Measurements from ENCODE around the gene DRD2. TPM values are rescaled to one million over a fixed set of nuclear protein-coding genes. Genes with fewer than 3 reads are reported as not detected.

The DRD2 gene
- total RNA-seq, 1 donor, result 0.10 TPM

DNA sequence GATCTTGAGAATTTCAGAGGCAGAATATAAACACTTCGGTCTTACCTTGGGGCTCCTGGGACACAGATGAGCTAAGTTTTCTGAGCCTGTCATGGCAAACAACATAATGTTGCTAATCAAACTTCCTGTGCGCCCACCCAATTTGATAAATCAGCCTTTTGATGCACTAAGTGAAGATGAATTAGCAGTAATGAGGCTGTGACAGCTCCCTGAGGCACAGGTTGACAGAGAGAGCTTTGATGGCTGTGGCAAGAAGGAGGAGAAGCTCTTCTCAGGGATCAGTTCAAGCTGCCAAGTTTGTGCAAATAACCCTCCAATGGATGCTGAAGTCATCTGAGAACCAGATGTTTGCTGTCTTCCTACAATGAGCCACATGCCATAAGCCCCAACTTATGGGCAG, 34.4 kb downstream of the DRD2 start:
- no peaks in the 10 kb centered on the region for H3K4me1 ChIP-seq (ENCODE audit: insufficient read depth, low read length)
- H3K27me3 ChIP-seq (ENCODE audit: insufficient read depth, low read length), result no peaks in the 10 kb centered on the region
- H3K9me3 ChIP-seq (ENCODE audit: low read depth, low read length), result no peaks in the 10 kb centered on the region
- no peak overlapping the region for H3K4me3 ChIP-seq (ENCODE audit: low read length)

DNA sequence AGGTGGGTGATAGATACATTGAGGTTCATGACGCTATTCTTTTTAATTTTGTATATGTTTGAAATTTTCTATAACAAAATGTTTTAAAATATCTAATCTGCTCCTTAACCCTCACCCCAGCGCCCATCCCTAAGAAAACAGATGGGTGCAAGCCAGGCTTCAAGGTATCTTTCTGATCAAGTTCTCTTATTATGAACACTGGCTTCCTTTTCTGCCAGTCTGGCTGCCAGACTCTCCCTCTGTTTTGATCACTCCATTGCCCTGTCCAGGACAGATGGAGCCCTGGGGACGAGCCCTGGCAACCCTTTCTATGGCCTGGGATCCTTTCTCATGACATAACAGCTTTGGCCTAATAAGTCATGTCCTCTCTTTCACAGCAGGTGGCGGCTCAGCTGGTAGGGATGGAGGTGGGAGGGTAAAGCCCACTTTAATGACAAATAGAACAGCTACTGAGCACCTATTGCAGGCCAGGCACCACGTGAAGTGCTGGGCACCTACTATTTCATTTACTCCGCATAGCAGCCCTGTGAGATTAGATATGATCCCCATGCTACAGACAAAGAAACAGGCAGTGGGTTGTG, 38.4 kb downstream of the DRD2 start:
- no peaks in the 10 kb centered on the region for H3K4me1 ChIP-seq (ENCODE audit: insufficient read depth, low read length)
- no peaks in the 10 kb centered on the region for H3K27me3 ChIP-seq (ENCODE audit: insufficient read depth, low read length)
- H3K9me3 ChIP-seq (ENCODE audit: low read depth, low read length), result no peaks in the 10 kb centered on the region
- no peak overlapping the region for H3K4me3 ChIP-seq (ENCODE audit: low read length)

DNA sequence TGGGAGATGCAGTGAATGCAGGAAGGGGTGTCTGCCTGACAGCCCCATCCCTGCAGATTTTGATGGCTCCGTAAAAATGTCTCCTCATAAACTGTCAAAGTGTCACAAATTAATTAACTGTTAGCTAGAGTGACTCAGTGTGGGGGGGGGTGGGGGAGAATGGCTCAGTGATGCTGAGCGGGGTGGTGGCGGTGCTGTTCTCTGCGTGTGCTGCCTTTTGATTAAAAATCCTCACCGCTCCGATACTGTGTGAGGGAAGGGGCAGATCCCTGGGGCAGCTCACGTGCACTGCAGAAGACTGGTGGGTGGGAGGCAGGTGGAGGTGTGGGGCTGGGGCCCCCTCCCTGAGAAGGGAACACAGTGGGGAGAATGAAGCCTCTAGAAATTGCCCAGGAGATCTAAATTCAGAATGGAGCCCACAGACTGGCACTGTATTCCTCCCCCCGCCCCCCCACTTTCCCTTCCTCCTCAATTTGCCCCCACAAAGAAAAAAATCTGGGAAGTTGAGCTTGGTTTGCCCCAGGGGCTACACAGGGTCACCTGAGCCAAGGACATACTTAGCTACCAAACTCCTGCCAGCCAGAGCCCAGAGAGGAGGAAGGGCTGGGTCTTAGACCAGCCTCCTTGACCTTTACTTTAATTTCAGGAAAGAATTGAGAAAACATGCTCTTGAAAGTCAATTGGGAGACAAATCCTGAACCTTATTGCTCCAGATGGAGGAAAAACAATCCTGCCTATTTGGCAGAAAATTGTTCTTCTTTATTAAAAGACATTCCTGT, 39.8 kb downstream of the DRD2 start:
- no peaks in the 10 kb centered on the region for H3K9me3 ChIP-seq (ENCODE audit: low read depth, low read length)
- no peak overlapping the region for H3K4me3 ChIP-seq (ENCODE audit: low read length)
- no peaks in the 10 kb centered on the region for H3K27me3 ChIP-seq (ENCODE audit: insufficient read depth, low read length)
- H3K4me1 ChIP-seq (ENCODE audit: insufficient read depth, low read length), result no peaks in the 10 kb centered on the region

DNA sequence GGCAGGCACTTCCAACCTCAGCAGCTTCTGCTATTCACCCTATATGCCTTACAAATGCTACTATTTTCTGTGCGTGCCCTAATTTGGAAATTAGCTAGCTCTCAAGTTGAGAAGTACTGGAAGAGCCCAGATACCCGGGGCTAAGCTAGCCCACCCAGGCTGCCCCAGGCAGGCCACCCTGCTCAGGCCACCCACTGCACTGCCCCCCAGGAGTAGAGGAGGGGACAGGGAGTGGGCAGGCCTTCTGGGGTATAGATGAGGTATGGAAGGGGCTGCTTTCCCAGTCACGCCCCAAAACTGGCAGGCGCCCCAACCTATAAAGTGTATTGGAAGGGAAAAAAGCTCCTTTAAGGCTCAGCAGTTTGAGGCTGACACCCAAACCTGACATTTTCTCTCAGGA, 43.5 kb downstream of the DRD2 start:
- Histone ChIP-seq H3K27me3 (ENCODE audit: insufficient read depth, low read length) (no peaks in the 10 kb centered on the region), H3K4me1 (ENCODE audit: insufficient read depth, low read length) (no peaks in the 10 kb centered on the region), H3K9me3 (ENCODE audit: low read depth, low read length) (no peaks in the 10 kb centered on the region), H3K4me3 (ENCODE audit: low read length) (no peak overlapping the region)

DNA sequence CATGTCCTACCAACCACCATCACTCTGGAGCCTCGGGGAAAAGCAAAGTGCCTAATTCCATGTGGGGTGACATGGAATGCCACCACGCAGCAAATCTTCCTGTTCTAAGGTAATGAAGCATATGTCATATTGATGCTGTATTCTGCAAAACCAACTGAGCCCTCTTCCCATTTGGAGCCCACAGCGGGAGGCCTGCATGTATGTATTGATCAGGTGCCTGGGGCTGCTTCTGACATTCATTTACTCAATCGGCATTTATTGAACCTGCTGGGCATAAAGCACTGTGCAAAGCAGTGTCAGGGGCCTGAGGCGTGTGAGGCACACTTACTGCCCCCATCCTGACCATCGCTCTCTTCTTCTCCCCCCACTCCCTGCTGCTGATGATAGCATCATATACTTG, 48.5 kb downstream of the DRD2 start:
- no peaks in the 10 kb centered on the region for H3K4me1 ChIP-seq (ENCODE audit: insufficient read depth, low read length)
- no peaks in the 10 kb centered on the region for H3K9me3 ChIP-seq (ENCODE audit: low read depth, low read length)
- H3K4me3 ChIP-seq (ENCODE audit: low read length), result no peak overlapping the region

DNA sequence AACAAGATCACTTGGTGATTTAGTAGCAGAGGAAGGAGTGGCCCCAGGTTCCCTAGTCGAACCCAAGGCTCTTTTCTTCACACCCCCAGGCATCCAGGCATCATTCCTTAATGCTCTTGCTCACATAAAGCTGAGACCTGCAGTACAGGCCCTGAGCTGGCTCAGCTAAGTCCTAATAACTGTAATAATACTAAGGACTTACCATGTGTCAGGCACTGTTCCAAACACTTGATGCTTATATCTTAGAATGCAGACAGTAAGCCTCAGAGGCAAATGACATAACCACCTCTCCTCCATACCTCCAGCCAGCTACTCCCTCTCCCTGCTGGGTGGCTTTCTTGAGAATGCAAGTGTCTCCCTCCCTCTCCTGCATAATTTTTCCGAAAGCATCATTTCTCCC, 54.4 kb downstream of the DRD2 start:
- no peaks in the 10 kb centered on the region for H3K27me3 ChIP-seq (ENCODE audit: insufficient read depth, low read length)
- H3K9me3 ChIP-seq (ENCODE audit: low read depth, low read length), result no peaks in the 10 kb centered on the region
- no peaks in the 10 kb centered on the region for H3K4me1 ChIP-seq (ENCODE audit: insufficient read depth, low read length)
- H3K4me3 ChIP-seq (ENCODE audit: low read length), result no peak overlapping the region

More for the DNA sequence above, 48.5 kb downstream of the DRD2 start:
- no peaks in the 10 kb centered on the region for H3K27me3 ChIP-seq (ENCODE audit: insufficient read depth, low read length)

DNA sequence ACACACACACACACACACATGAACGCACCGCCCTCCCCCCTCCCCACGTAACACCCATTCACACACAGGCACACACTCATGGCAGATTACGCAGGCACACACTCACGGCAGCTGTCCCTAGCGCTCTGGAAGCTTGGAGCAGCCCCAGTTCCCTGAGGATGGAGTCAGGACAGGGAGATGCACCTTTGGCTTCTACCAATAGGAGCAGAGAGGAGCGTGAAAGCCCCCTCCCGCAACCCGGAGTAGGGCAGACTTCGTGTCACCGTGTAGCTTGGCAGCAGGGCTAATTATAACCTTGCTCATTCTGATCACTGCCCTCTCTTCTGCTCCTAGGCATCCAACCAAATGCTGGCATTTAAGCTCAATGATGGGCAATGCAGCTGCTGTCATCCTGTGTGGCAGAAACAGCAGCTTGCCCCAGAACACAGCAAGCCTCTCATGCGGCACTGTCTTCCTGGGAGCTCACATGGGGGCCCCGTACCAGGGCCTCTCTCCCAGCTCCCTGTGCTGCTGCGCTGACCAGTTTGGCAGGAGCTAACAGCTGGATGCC, 55.7 kb downstream of the DRD2 start:
- H3K9me3 ChIP-seq (ENCODE audit: low read depth, low read length), result no peaks in the 10 kb centered on the region
- H3K4me3 ChIP-seq (ENCODE audit: low read length), result no peak overlapping the region
- no peaks in the 10 kb centered on the region for H3K4me1 ChIP-seq (ENCODE audit: insufficient read depth, low read length)
- H3K27me3 ChIP-seq (ENCODE audit: insufficient read depth, low read length), result no peaks in the 10 kb centered on the region

DNA sequence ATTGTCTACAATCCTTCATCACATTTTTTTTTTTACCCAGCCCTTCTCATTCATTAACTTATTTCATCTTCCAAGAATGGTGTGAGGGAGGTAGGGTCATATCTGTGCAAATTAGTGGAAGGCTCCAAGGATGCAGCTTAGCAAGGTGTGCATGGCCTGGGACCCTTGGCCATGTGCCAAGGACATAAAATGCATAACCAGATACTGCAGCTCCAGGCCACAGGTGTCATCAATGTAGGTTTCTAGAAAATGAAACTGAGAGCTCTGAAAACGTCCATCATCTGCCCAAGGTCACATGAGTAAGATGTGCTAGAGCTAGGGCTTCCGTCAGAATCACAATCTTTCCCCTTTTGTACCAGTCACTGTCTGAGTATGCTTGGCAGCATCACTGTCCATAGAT, 57.8 kb downstream of the DRD2 start:
- H3K27me3 ChIP-seq (ENCODE audit: insufficient read depth, low read length), result no peaks in the 10 kb centered on the region
- no peaks in the 10 kb centered on the region for H3K9me3 ChIP-seq (ENCODE audit: low read depth, low read length)
- H3K4me1 ChIP-seq (ENCODE audit: insufficient read depth, low read length), result no peaks in the 10 kb centered on the region
- no peak overlapping the region for H3K4me3 ChIP-seq (ENCODE audit: low read length)

DNA sequence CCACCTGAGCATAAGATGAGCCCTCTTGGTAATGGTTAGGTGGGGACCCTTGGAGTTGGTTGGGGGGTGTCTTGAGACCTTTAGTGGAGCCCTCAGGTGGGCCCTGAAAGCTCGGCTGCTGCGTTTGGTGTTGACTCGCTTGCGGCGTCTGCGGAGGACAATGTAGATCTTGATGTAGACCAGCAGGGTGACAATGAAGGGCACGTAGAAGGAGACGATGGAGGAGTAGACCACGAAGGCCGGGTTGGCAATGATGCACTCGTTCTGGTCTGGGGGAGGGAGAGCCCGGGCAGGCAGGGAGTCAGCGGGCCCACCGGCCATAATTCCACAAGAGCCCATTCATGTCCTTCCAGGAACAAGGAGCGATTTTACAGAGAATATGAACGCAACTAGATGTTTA, 59.9 kb downstream of the DRD2 start:
- no peaks in the 10 kb centered on the region for H3K9me3 ChIP-seq (ENCODE audit: low read depth, low read length)
- H3K27me3 ChIP-seq (ENCODE audit: insufficient read depth, low read length), result no peaks in the 10 kb centered on the region
- no peaks in the 10 kb centered on the region for H3K4me1 ChIP-seq (ENCODE audit: insufficient read depth, low read length)
- no peak overlapping the region for H3K4me3 ChIP-seq (ENCODE audit: low read length)

DNA sequence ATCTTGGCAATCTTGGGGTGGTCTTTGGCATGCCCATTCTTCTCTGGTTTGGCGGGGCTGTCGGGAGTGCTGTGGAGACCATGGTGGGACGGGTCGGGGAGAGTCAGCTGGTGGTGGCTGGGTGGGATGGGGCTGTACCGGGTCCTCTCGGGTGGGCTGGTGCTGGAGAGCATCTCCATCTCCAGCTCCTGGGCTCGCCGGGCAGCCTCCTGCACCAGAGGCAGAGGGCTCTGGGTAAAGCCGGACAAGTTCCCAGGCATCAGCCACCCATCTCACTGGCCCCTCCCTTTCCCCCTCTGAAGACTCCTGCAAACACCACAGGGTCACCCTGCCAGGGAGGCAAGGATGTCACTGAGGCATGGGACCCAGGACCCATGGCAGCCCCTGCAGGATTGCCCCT, 62.5 kb downstream of the DRD2 start:
- H3K27me3 ChIP-seq (ENCODE audit: insufficient read depth, low read length), result no peaks in the 10 kb centered on the region
- H3K4me1 ChIP-seq (ENCODE audit: insufficient read depth, low read length), result no peaks in the 10 kb centered on the region
- no peaks in the 10 kb centered on the region for H3K9me3 ChIP-seq (ENCODE audit: low read depth, low read length)
- no peak overlapping the region for H3K4me3 ChIP-seq (ENCODE audit: low read length)

DNA sequence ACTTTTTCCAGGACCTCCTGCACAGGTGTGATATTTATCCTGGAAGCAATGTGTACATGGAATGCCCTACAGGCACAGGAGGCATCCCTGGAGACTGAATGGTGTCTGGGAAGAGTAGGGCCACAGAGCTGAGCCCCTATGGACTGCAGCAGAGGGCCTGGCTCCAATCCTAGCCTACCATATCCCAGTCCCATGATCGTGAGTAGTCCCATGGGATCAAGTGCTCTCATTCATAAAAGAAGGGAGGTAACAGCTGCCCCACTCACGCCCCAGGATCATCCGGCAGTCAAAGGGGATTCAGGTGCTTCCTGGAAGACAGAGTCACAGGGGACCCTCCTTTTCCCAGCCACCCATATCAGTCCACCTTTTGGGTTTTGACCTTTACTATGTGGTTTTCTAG, 63.7 kb downstream of the DRD2 start:
- Histone ChIP-seq H3K4me1 (ENCODE audit: insufficient read depth, low read length) (no peaks in the 10 kb centered on the region), H3K27me3 (ENCODE audit: insufficient read depth, low read length) (no peaks in the 10 kb centered on the region), H3K9me3 (ENCODE audit: low read depth, low read length) (no peaks in the 10 kb centered on the region), H3K4me3 (ENCODE audit: low read length) (no peak overlapping the region)

DNA sequence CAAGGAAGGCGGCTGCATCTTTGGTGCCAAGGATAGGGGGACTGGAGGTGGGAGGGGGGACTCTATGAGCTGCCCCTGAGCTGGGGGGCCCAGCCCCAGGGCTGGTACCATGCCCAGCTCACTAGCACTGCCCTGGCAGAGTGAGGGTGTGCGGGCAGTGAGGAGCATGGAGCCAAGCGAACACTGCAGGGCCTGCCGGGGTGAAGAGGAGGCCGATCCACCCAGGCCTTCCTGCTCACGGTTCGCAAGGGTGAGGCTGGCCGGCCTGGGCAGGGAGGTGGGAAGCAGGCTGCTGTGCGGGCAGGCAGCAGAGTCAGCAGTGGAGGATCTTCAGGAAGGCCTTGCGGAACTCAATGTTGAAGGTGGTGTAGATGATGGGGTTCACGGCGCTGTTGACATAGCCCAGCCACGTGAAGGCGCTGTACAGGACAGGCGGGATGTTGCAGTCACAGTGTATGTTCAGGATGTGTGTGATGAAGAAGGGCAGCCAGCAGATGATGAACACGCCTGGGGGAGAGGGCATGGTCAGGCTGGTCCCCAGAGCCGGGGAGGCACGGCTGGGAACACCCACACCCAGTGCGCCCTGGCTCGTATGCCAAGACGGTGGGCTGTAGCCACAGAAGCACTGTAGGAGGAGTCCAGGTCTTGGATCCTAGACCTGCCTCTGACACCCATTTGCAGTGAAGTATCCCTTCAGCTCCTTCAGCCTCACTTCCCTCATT, 64.6 kb downstream of the DRD2 start:
- Histone ChIP-seq H3K27me3 (ENCODE audit: insufficient read depth, low read length) (no peaks in the 10 kb centered on the region), H3K4me3 (ENCODE audit: low read length) (no peak overlapping the region), H3K9me3 (ENCODE audit: low read depth, low read length) (no peaks in the 10 kb centered on the region), H3K4me1 (ENCODE audit: insufficient read depth, low read length) (no peaks in the 10 kb centered on the region)

DNA sequence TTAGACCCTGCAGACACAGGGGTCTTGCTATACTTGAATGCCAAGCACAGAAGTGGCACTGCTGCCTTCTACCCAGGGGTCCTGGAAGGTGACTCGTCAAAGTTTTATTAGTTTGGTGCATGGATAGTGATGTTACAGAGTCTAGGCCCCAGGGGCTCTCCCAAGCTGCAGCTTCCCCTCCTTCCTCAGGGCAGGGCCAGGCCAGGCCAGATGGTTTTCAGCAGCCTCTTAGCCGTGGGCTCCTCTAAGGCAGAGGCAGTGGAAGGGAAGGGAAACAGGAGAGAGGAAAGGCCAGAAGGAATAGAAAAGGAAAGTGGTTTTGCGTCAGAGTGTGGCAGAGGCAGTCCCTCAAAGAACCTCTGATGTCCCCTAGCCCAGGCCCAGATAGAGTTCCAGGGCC, 65.7 kb downstream of the DRD2 start:
- Histone ChIP-seq H3K27me3 (ENCODE audit: insufficient read depth, low read length) (no peaks in the 10 kb centered on the region), H3K4me3 (ENCODE audit: low read length) (no peak overlapping the region), H3K4me1 (ENCODE audit: insufficient read depth, low read length) (no peaks in the 10 kb centered on the region), H3K9me3 (ENCODE audit: low read depth, low read length) (no peaks in the 10 kb centered on the region)

DNA sequence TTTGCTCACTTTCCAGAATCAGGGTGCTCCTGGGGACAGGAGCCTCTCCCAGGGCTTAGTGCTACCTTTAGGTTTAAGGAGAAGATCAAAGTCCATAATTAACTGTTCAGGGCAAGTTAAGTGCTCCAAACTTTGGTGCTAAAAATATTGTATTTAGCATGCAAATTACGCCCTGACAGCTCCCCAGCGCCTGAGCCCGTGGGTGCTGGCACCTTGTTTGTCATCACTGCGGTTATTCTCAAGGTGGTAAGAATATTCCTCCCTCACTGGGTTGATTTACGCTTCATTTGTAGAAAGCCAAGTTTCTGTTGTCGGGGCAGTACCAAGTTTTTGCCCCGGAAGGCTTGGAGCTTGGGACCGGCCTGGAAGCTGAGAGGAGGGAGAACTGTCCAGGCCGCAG, 66.3 kb downstream of the DRD2 start:
- Histone ChIP-seq H3K27me3 (ENCODE audit: insufficient read depth, low read length) (no peaks in the 10 kb centered on the region), H3K9me3 (ENCODE audit: low read depth, low read length) (no peaks in the 10 kb centered on the region), H3K4me1 (ENCODE audit: insufficient read depth, low read length) (no peaks in the 10 kb centered on the region), H3K4me3 (ENCODE audit: low read length) (no peak overlapping the region)

DNA sequence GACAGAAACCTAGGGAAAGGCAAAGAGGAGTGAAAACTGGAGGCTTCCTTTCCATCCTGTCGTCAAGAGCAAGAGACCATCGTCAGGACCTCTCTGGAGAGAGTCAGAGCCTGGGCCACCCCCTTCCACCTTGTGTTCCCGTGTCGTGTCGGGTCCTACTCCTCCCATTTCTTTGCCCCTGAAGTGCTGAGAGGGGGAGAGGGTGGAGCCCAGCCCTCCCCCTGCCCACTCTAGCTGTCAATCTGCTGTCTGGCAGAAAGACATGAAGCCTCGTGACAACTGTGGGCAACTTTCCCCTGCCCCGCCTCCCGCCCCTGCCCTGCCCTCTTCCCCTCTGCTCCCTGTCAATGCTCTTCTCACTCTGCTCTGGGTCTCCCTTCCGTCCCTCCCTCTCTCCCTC, 67.0 kb downstream of the DRD2 start:
- Histone ChIP-seq H3K4me3 (ENCODE audit: low read length) (no peak overlapping the region), H3K9me3 (ENCODE audit: low read depth, low read length) (no peaks in the 10 kb centered on the region), H3K27me3 (ENCODE audit: insufficient read depth, low read length) (no peaks in the 10 kb centered on the region), H3K4me1 (ENCODE audit: insufficient read depth, low read length) (no peaks in the 10 kb centered on the region)
